ENCODE measurements around the gene RNF34.

Gene RNF34

GRCh38 chr12:121391619-121392324 is 8.1 kb upstream of the RNF34 start:
- peak; percentile 84 for DNase-seq

- no peak for DNase-seq
These were observed 7.6 kb upstream of the RNF34 start for GRCh38 chr12:121392325-121392716.

- DNase-seq, result no peak
These were observed 2.4 kb upstream of the RNF34 start for GRCh38 chr12:121397521-121397920.

GRCh38 chr12:121398355-121398754 is 1.6 kb upstream of the RNF34 start:
- no peak for DNase-seq

- DNase-seq, result peak; percentile 90
These were observed 618 bp downstream of the RNF34 start for GRCh38 chr12:121400332-121401139.

GRCh38 chr12:121403721-121404120 is 3.8 kb downstream of the RNF34 start:
- no peak for DNase-seq

GRCh38 chr12:121404734-121405133 is 4.8 kb downstream of the RNF34 start:
- no peak for DNase-seq

- DNase-seq, result no peak
These were observed 5.3 kb downstream of the RNF34 start for GRCh38 chr12:121405211-121405610.

- DNase-seq, result no peak
These were observed 14.0 kb downstream of the RNF34 start for GRCh38 chr12:121413917-121414316.

- no peak for DNase-seq
These were observed 17.9 kb downstream of the RNF34 start for GRCh38 chr12:121417847-121418246.

- DNase-seq, result no peak
These were observed 20.2 kb downstream of the RNF34 start for GRCh38 chr12:121420109-121420508.

- DNase-seq, result no peak
These were observed 23.3 kb downstream of the RNF34 start for GRCh38 chr12:121423253-121423652.

GRCh38 chr12:121423682-121424623 is 24.0 kb downstream of the RNF34 start:
- no peak for DNase-seq

GRCh38 chr12:121424624-121424975 is 24.7 kb downstream of the RNF34 start:
- no peak for DNase-seq

GRCh38 chr12:121427556-121428050 is 27.7 kb downstream of the RNF34 start:
- DNase-seq, result no peak

GRCh38 chr12:121428883-121429282 is 29.0 kb downstream of the RNF34 start:
- DNase-seq, result no peak

- DNase-seq, result no peak
These were observed 31.0 kb downstream of the RNF34 start for GRCh38 chr12:121430833-121431415.

- no peak for DNase-seq
These were observed 33.0 kb downstream of the RNF34 start for GRCh38 chr12:121432740-121433480.

- no peak for DNase-seq
These were observed 36.8 kb downstream of the RNF34 start for GRCh38 chr12:121436706-121437105.

- DNase-seq, result no peak
These were observed 39.0 kb downstream of the RNF34 start for GRCh38 chr12:121438905-121439304.

- no peak for DNase-seq
These were observed 39.8 kb downstream of the RNF34 start for GRCh38 chr12:121439715-121440114.

- no peak for DNase-seq
These were observed 40.9 kb downstream of the RNF34 start for GRCh38 chr12:121440768-121441167.

Data from activated CD4-positive, alpha-beta T cell treated with anti-CD3 and anti-CD28 coated beads, Interleukin-2, Interleukin-6, amounts not matched to agents 100 ng/mL and 50 ng/mL, durations not matched to agents 16 hours and 8 hours (primary cell).